Fibroblast of mammary gland (primary cell): Measurements from ENCODE around the gene MOB3B.

Experiments used
- DNase-seq: peaks from one replicate; pipeline ENCODE4 v3.0.0-alpha.2; 2010; ENCODE audit warnings: low read depth
- H3K4me3 ChIP-seq: 2 replicates; pipeline ENCODE4 v1.5.1; 2011; ENCODE audit warnings: low read depth, mild to moderate bottlenecking, low read length, moderate library complexity; ENCODE audit not compliant: control insufficient read depth
- TF ChIP-seq, protein P1 (sequence below): conservative IDR thresholded peaks from 2 replicates; pipeline ENCODE4 v1.5.1; 2011; ENCODE audit warnings: low read depth, low read length, inconsistent platforms; ENCODE audit not compliant: control insufficient read depth, insufficient read depth

Gene MOB3B

DNA sequence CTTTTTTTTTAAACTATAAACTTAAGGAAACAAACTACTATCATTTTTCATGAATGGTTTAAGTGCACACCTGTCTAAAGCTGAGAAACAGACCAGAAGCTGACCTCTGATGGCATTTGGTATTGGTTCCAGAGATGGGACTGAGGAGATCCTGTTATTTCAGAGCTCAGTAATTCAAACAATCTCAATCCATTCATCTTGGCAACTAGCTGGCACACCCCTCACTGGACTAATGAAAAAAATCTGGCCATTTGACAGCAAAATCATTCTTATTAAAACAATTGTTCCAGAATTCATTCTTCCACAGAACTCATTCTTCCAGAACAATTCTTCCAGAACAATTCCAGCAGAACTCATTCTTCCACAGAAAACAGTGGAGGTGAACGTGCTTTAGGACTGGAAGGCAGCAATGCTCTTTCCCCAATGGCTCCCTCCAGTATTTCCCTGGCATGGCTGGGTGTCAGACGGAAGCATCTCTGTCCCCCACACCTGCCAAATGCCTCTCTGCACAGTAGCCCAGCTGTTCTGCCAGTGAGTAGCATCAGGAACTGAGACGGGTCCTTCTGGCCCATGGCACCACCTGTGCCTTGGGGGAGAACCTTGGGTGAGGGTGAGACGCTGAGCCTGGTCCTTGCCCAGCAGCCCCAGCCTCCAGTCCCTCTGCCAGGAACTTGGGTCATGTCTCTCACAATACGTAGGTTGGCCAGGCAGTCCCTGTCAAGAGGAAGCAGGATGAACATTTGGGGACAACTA, 145.2 kb downstream of the MOB3B start:
- TF ChIP-seq, protein P1, sequence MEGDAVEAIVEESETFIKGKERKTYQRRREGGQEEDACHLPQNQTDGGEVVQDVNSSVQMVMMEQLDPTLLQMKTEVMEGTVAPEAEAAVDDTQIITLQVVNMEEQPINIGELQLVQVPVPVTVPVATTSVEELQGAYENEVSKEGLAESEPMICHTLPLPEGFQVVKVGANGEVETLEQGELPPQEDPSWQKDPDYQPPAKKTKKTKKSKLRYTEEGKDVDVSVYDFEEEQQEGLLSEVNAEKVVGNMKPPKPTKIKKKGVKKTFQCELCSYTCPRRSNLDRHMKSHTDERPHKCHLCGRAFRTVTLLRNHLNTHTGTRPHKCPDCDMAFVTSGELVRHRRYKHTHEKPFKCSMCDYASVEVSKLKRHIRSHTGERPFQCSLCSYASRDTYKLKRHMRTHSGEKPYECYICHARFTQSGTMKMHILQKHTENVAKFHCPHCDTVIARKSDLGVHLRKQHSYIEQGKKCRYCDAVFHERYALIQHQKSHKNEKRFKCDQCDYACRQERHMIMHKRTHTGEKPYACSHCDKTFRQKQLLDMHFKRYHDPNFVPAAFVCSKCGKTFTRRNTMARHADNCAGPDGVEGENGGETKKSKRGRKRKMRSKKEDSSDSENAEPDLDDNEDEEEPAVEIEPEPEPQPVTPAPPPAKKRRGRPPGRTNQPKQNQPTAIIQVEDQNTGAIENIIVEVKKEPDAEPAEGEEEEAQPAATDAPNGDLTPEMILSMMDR = no peak
- H3K4me3 ChIP-seq = no peak overlapping the region

DNA sequence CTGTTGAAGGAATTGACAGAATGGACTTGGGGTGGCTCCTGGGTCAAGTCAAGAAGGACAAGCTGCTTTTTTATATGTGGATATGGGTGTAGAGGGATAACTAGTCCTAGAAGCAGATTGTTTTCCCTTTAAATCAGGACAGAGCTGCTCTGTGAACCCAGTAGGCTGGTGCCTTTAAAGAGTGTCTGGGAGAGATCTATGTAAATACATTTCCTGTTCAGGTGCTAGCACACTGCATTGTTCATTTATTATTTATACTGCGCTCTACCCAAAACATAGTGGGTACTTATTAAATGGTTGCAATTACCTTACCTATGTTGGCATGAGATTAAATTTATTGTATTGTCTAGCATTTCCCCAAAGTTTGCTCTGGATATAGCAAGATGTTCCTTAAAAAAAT, 146.1 kb downstream of the MOB3B start:
- TF ChIP-seq, protein P1 = no peak
- no peak for DNase-seq
- no peak overlapping the region for H3K4me3 ChIP-seq

More for the DNA sequence above, 145.2 kb downstream of the MOB3B start:
- no peak for DNase-seq

DNA sequence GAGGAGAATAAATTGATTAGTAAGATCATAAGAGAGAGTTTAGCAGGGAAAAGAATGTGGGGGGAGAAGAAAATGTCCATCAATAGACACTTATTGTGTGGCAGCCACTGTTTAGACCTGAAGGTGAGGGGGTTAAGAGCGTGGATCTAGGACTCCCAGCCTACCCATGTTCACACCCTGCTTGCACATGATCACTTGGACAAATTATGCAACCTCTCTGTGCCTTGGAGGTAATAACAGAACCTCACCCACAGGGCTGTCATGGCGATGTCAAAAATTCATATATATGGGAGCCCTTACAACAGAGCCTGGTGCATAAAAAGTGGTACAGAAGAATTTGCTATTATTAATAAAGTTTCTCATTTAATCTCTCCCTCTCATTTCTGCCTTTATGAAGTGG, 146.6 kb downstream of the MOB3B start:
- TF ChIP-seq, protein P1 = no peak
- no peak for DNase-seq
- no peak overlapping the region for H3K4me3 ChIP-seq

DNA sequence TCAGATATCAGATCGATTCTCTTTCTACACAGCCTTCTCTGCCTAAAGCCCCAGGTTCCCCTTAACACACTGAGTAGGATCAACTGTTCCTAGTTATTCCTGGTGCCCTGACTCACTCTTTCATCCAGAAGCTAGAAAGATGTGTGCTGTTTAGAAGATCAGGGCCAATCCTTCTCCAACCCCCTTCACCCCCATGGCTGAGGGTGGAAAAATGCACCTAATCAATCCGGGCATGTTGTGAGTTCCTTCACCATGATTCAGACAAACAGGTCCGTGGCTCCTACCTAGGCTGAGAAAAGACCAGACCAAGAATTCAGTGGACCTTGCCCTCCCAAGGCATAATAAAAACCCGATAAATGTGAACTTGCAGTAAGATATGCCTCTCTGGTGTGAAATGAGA, 147.3 kb downstream of the MOB3B start:
- no peak overlapping the region for H3K4me3 ChIP-seq
- TF ChIP-seq, protein P1 = no peak
- DNase-seq = no peak

DNA sequence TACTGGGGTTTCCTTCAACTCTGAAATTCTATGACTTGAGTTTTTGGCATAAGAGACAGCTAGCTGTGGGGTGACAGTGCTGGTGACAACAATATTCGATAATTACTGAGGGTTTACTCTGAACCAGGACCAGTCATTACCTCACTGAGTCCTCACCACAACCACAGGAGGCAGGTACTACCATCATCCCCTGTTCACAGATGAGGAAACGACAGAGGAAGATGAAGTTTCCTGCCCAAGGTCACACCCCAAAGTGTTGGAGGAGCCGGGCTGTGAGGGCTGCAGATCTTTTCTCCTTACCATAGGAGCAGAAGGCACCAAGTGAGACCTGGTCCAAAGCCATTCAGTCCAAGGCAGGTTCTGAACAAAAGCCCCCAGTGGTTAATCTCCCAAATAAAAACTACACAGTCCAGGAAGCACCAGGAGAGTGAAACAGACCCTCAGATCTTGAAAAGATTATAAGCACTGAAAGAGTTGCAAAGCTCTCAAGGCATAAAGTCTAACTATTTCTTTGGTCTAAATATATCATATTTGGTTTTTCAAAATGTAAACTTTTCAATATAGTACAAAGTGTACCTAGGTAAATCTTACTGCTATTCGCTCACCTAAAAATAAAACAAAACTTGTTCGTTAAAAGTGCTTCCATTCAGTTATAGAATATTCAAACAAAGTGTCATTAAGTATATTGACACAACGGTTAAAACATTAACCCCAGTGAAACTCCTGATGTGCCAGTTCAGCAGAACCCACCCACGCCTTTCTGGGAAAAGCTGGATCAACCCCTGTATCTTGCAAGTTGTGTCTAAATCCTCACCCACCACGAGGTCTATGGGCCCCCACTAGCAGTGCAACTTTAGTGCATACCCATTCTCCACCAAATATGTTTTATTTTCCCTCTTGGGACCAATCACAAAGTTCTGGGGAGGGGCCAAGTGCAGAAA, 150.0 kb downstream of the MOB3B start:
- H3K4me3 ChIP-seq = no peak overlapping the region
- TF ChIP-seq, protein P1 = no peak
- DNase-seq = no peak

DNA sequence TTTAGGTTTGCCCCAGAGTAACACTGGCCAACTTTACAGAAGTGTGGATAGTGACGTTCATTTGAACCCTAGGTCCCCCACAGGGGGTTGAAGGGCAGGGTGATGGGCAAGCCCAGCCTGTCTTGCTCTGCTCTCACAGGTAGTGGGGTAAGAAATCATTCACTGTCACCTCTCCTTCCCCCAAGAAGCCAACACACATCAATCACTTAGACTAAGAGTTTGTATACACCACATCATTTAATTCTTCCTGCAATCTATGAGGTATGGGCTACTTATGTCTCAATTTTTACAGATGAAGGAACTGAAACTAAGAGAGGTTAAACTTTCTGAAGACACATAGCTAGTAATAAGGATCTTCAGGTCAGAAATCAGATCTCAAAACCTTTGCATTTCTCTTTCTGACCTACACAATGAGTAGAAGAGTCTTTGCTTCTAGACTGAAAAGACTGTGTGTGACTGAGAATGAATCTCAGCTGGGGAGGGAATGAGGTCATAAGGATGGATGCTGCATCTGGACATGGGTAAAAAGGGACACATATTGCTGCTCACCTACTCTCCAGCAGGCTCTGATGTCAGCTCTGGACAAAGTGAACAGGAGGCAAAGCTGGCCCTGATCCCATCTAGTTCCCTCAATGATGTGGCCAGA, 151.7 kb downstream of the MOB3B start:
- no peak overlapping the region for H3K4me3 ChIP-seq
- TF ChIP-seq, protein P1 = no peak
- no peak for DNase-seq
